Keratinocyte (primary cell): ENCODE data around the gene TAF4. TPM values are rescaled to one million over a fixed set of nuclear protein-coding genes. Genes with fewer than 3 reads are reported as not detected.

ENCODE experiments used
- DNase-seq: peaks from one replicate; pipeline ENCODE4 v3.0.0-alpha.2; 2011; ENCODE audit warnings: low read depth, missing footprints, low spot score
- FAIRE-seq: peaks from 2 replicates; lab custom pipeline; 2011; peaks lifted over from hg19 to GRCh38; lab: Jason Lieb, UNC
- H2AFZ ChIP-seq: 2 replicates; pipeline ENCODE4 v1.6.0; 2012; ENCODE audit warnings: low read length, control low read depth, inconsistent platforms; ENCODE audit not compliant: control insufficient read depth
- H3K27ac ChIP-seq: 2 replicates; pipeline ENCODE4 v1.5.1; 2011; ENCODE audit warnings: low read length; ENCODE audit not compliant: control insufficient read depth, insufficient read depth
- H3K27me3 ChIP-seq: 3 replicates; pipeline ENCODE4 v1.6.0; 2011; ENCODE audit warnings: low read length; ENCODE audit not compliant: control insufficient read depth, insufficient read depth; ENCODE audit errors: extremely low read depth
- H3K36me3 ChIP-seq, 2 experiments: 2 replicates in 1 of 2; 3 replicates in 1 of 2; pipeline ENCODE4 v1.5.1; 2011; ENCODE audit warnings: low read length in 2 of 2, mild to moderate bottlenecking in 1 of 2; ENCODE audit not compliant: control insufficient read depth in 2 of 2, insufficient read depth in 2 of 2; ENCODE audit errors: extremely low read depth in 1 of 2
- H3K4me1 ChIP-seq: 3 replicates; pipeline ENCODE4 v1.5.1; 2011; ENCODE audit warnings: low read length; ENCODE audit not compliant: control insufficient read depth, insufficient read depth; ENCODE audit errors: extremely low read depth
- H3K4me2 ChIP-seq: 3 replicates; pipeline ENCODE4 v1.6.0; 2011; ENCODE audit warnings: low read depth, low read length; ENCODE audit not compliant: control insufficient read depth, insufficient read depth; ENCODE audit errors: extremely low read depth
- H3K4me3 ChIP-seq, 3 experiments: fragments of 200-600 bp in 1 of 3; sonication (generic) in 1 of 3; 2 replicates in 2 of 3; 3 replicates in 1 of 3; pipeline ENCODE4 v1.5.1; 2011 to 2016; ENCODE audit warnings: low read length in 3 of 3, mild to moderate bottlenecking in 3 of 3, control low read depth in 2 of 3, inconsistent platforms in 1 of 3, low read depth in 1 of 3, mixed read lengths in 1 of 3, mixed run types in 1 of 3, moderate library complexity in 1 of 3; ENCODE audit not compliant: control insufficient read depth in 2 of 3, insufficient read depth in 2 of 3; ENCODE audit errors: extremely low read depth in 1 of 3
- H3K79me2 ChIP-seq: 2 replicates; pipeline ENCODE4 v1.6.0; 2012; ENCODE audit warnings: low read length; ENCODE audit not compliant: control insufficient read depth, insufficient read depth
- H3K9ac ChIP-seq: 3 replicates; pipeline ENCODE4 v1.6.0; 2011; ENCODE audit warnings: low read length; ENCODE audit not compliant: control insufficient read depth, insufficient read depth; ENCODE audit errors: extremely low read depth
- H3K9me1 ChIP-seq: 3 replicates; pipeline ENCODE4 v1.6.0; 2011; ENCODE audit warnings: low read length; ENCODE audit not compliant: control insufficient read depth, insufficient read depth; ENCODE audit errors: extremely low read depth
- H3K9me3 ChIP-seq: 2 replicates; pipeline ENCODE4 v1.5.1; 2012; ENCODE audit warnings: low read depth, low read length; ENCODE audit not compliant: control insufficient read depth
- H4K20me1 ChIP-seq: 3 replicates; pipeline ENCODE4 v1.6.0; 2011; ENCODE audit warnings: low read length; ENCODE audit not compliant: control insufficient read depth, insufficient read depth; ENCODE audit errors: extremely low read depth
- EZH2 ChIP-seq: IDR thresholded peaks from one replicate; pipeline ENCODE4 v1.6.1; 2012; ENCODE audit warnings: inconsistent platforms, mild to moderate bottlenecking, low read length, moderate library complexity
- dilution Hi-C: fragments of 300-500 bp; cut with MboI; formaldehyde crosslinking; loops from one replicate; pipeline ENCODE4 v1.7.0; 2020; ENCODE audit warnings: low sequenced_read_pairs; ENCODE audit not compliant: extremely low pct_ligation_motif_present
- polyA plus RNA-seq, 5 experiments: library from polyadenylated mRNA; depleted of rRNA in 3 of 5; stranded (reverse) in 3 of 5; stranded (forward) in 1 of 5; unstranded in 1 of 5; fragments of >200 nt; gene quantifications; 1 replicate in 1 of 5; 2 replicates in 3 of 5; 3 replicates in 1 of 5; pipeline versions ENCODE4 v1.2.1 to v1.2.3, GENCODE V29; 2011 to 2012; ENCODE audit warnings: missing spikeins in 2 of 5, low read depth in 1 of 5, low replicate concordance in 1 of 5
- TF ChIP-seq, protein P1 (sequence below), 3 experiments: IDR thresholded peaks in 1 of 3; conservative IDR thresholded peaks in 1 of 3; optimal IDR thresholded peaks in 1 of 3; 2 replicates in 2 of 3; 3 replicates in 1 of 3; pipeline versions ENCODE3 to v1.5.1; 2011; ENCODE audit warnings: low read length in 3 of 3, mild to moderate bottlenecking in 3 of 3, moderate library complexity in 2 of 3, control low read depth in 1 of 3, inconsistent platforms in 1 of 3; ENCODE audit not compliant: insufficient read depth in 2 of 3; ENCODE audit errors: extremely low read depth in 1 of 3

Gene TAF4
- polyA plus RNA-seq, 1 donor (not counting 4 experiments of a cell fraction or from before 2014, with no cell fraction given), result 3.3 TPM

- TF ChIP-seq, protein P1, sequence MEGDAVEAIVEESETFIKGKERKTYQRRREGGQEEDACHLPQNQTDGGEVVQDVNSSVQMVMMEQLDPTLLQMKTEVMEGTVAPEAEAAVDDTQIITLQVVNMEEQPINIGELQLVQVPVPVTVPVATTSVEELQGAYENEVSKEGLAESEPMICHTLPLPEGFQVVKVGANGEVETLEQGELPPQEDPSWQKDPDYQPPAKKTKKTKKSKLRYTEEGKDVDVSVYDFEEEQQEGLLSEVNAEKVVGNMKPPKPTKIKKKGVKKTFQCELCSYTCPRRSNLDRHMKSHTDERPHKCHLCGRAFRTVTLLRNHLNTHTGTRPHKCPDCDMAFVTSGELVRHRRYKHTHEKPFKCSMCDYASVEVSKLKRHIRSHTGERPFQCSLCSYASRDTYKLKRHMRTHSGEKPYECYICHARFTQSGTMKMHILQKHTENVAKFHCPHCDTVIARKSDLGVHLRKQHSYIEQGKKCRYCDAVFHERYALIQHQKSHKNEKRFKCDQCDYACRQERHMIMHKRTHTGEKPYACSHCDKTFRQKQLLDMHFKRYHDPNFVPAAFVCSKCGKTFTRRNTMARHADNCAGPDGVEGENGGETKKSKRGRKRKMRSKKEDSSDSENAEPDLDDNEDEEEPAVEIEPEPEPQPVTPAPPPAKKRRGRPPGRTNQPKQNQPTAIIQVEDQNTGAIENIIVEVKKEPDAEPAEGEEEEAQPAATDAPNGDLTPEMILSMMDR (optimal IDR thresholded peaks at IDR 0.05 in 1 of 3, IDR thresholded peaks at IDR 0.05 in 1 of 3, conservative IDR thresholded peaks at IDR 0.05 in 1 of 3; ENCODE audit: extremely low read depth in 1 of 3, insufficient read depth in 2 of 3, low read length in 3 of 3), result no peak
- TF ChIP-seq EZH2, result no peak
- H3K9ac ChIP-seq, result no peak overlapping the region
- H3K79me2 ChIP-seq, result peaks cover 51% of the 10 kb centered on the region
- H3K9me3 ChIP-seq, result no peaks in the 10 kb centered on the region
- no peaks in the 10 kb centered on the region for H3K36me3 ChIP-seq
- dilution Hi-C loops, result no loop called here
- H3K27me3 ChIP-seq, result no peaks in the 10 kb centered on the region
- H3K4me3 ChIP-seq, result no peak overlapping the region
- no peak overlapping the region for H3K4me2 ChIP-seq
- peaks cover 4% of the 10 kb centered on the region for H4K20me1 ChIP-seq
- FAIRE-seq, result no peak
- no peak overlapping the region for H3K27ac ChIP-seq
- H3K4me1 ChIP-seq, result no peaks in the 10 kb centered on the region
- peaks cover 3% of the 10 kb centered on the region for H3K9me1 ChIP-seq
- no peak for DNase-seq
- H2AFZ ChIP-seq, result no peak overlapping the region
Measured at GRCh38 chr20:62039738-62040137, 25.9 kb downstream of the TAF4 start.

- dilution Hi-C loops, result no loop called here
- Histone ChIP-seq H3K4me2 (no peak overlapping the region), H3K4me3 (no peak overlapping the region), H3K27me3 (no peaks in the 10 kb centered on the region), H4K20me1 (peaks cover 12% of the 10 kb centered on the region), H3K9me3 (no peaks in the 10 kb centered on the region), H2AFZ (no peak overlapping the region), H3K27ac (no peak overlapping the region), H3K9ac (no peak overlapping the region), H3K36me3 (no peaks in the 10 kb centered on the region), H3K9me1 (peaks cover 2% of the 10 kb centered on the region), H3K4me1 (peaks cover 8% of the 10 kb centered on the region), H3K79me2 (peaks cover 55% of the 10 kb centered on the region)
- DNase-seq, result no peak
- TF ChIP-seq EZH2, result no peak
- TF ChIP-seq, protein P1 (optimal IDR thresholded peaks at IDR 0.05 in 1 of 3, IDR thresholded peaks at IDR 0.05 in 1 of 3, conservative IDR thresholded peaks at IDR 0.05 in 1 of 3; ENCODE audit: extremely low read depth in 1 of 3, insufficient read depth in 2 of 3, low read length in 3 of 3), result no peak
- FAIRE-seq, result no peak
Measured at GRCh38 chr20:62032609-62033368, 32.9 kb downstream of the TAF4 start.
